AG10803 (cell line): Measurements from ENCODE around the gene CEP290.
"Not testable (repeated sequence)": the region's sequence is repeated elsewhere in the genome, so short reads cannot be mapped to it uniquely, and the experiment has no call there.

ENCODE experiments used
- DNase-seq: peaks from one replicate; pipeline ENCODE4 v3.0.0; 2010; ENCODE audit warnings: low read depth
- H3K4me3 ChIP-seq: 2 replicates; pipeline ENCODE4 v1.5.1; 2011; ENCODE audit warnings: mild to moderate bottlenecking, low read length, control low read depth
- CTCF ChIP-seq: conservative IDR thresholded peaks from 2 replicates; pipeline ENCODE4 v1.5.1; 2011; ENCODE audit warnings: mild to moderate bottlenecking, low read length, control low read depth, inconsistent platforms

CEP290 gene

GRCh38 chr12:88052686-88053085, 89.2 kb downstream of the CEP290 start:
- peak; percentile 42 for DNase-seq
- H3K4me3 ChIP-seq = no peak overlapping the region
- peak; percentile 63 for TF ChIP-seq CTCF

GRCh38 chr12:88044035-88044434, 97.9 kb downstream of the CEP290 start:
- no peak for DNase-seq
- no peak for TF ChIP-seq CTCF
- no peak overlapping the region for H3K4me3 ChIP-seq

GRCh38 chr12:88037770-88038169, 104.1 kb downstream of the CEP290 start:
- no peak for TF ChIP-seq CTCF
- no peak for DNase-seq
- H3K4me3 ChIP-seq = no peak overlapping the region

GRCh38 chr12:88036353-88036965, 105.4 kb downstream of the CEP290 start:
- peak; percentile 76 for DNase-seq
- peak overlapping the region; percentile 89 for H3K4me3 ChIP-seq
- TF ChIP-seq CTCF = no peak

- no peak for TF ChIP-seq CTCF
- peak overlapping the region; percentile 89 for H3K4me3 ChIP-seq
- DNase-seq = no peak
These were observed 106.0 kb downstream of the CEP290 start for GRCh38 chr12:88035907-88036289.

GRCh38 chr12:88035271-88035906, 106.5 kb downstream of the CEP290 start:
- TF ChIP-seq CTCF = no peak
- peak overlapping the region; percentile 89 for H3K4me3 ChIP-seq
- peak; percentile 73 for DNase-seq

- H3K4me3 ChIP-seq, DNase-seq: not testable (repeated sequence)
These were observed 110.7 kb downstream of the CEP290 start for GRCh38 chr12:88031161-88031560.
